Measurements from ENCODE around the gene DPM2. TPM values are rescaled to one million over a fixed set of nuclear protein-coding genes. Genes with fewer than 3 reads are reported as not detected.

The DPM2 gene
- total RNA-seq, 2 donors from 2014 or later: 22.8 to 23.6 TPM

DNA sequence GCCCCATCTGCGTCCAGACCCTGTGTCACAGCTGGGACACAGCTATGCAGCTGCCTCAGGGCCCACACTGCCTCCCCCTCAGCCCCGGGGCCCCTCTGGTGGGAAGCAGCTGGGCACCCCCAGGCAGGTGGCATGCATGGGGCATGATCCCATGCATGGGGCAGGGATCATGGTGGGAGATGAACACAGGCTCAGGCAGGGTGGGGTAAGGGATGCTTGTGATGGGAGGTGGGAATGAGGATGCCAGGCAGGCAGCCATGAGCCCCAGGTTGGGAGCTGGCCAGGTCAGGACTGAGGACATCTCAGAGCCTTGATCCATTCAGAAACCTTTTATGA lies 23.5 kb upstream of the DPM2 start:
- intact Hi-C loops (cut with DNase I): loop anchor here in 1 of 2 donors (10.0 kb wide), 1 partner anchor 144 kb away; no protein-coding TSS in a partner anchor
- no peak for DNase-seq (ENCODE audit: low spot score)

DNA sequence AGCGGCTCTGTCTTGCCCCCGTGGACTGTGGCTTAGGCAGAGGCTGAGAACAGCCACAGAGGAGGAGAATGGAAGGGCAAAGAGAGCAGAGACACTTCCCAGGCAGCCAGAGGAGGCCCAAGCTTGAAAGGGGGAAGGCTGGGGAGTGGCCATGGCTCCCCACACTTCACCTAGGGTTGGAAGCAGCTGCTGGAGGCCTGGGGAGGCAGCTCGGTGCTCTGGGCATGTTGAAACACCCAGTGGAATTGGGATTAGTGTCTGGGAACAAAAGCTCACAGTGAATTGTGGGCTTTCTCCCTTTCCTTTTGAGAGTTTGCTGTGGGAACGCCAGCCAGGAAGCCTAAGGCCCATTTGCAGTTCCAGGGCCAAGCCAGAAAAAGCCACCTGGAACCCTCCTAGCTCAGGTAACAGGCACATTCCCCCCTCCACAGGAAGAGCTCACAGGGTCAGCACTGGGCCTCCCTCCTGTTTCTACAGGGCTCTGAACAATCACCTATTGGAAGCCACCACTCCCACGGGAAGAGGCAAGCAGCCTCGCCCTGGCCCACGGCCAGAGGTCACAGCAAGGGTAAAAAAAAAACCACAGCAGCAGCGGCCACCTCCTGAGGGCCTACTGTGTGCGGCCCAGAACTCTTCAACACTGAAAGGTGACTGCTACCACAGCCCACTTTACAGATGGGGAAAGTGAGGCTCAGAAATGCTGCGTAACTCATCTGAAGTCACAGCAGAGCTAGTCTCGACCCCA lies 22.9 kb upstream of the DPM2 start:
- DNase-seq (ENCODE audit: low spot score): no peak
- intact Hi-C loops (cut with DNase I): loop anchor here in 1 of 2 donors (10.0 kb wide), 1 partner anchor 144 kb away; no protein-coding TSS in a partner anchor

DNA sequence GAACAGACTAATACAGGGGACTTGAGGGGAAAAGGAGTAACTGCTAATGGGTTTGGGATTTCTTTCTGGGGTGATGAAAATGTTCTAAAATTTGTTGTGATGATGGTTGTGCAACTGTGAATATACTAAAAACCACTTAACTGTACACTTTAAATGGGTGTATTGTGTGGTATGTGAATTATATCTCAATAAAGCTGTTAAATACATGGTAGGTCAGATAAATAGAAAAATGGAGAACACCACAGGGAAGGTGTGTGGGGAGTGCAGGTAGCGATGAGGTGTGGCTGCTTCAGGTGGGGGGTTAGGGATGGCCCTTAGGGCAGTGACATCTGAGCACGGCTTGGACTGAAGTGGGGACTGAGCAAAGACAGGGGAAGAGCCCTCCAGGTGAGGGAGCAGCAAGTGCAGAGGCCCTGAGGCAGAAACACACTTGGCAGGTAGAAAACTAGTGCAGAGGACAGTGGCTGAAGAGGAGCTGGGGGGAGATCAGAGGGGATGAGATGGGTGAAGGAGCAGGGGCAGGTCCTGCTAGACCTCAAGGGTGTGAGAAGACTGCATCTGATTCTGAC lies 22.3 kb upstream of the DPM2 start:
- intact Hi-C loops (cut with DNase I): loop anchor here in 1 of 2 donors (10.0 kb wide), 1 partner anchor 145 kb away; no protein-coding TSS in a partner anchor
- no peak for DNase-seq (ENCODE audit: low spot score)

DNA sequence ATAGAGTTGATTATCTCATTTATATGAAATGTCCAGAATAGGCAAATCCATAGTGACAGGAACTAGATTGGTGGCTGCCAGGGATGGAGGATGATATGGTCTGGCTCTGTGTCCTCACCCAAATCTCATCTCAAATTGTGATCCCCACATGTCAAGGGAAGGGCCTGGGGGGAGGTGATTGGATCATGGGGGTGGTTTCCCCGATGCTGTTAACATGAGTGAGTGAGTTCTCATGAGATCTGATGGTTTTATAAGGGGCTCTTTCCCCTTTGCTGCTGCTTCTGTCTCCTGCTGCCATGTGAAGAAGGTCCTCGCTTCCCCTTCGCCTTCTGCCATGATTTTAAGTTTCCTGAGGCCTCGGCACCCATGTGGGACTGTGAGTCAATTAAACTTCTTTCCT lies 21.7 kb upstream of the DPM2 start:
- intact Hi-C loops (cut with DNase I): no loop called here
- DNase-seq (ENCODE audit: low spot score): no peak

GRCh38 chr9:127958728-127959127 lies 21.1 kb upstream of the DPM2 start:
- DNase-seq (ENCODE audit: low spot score): no peak
- intact Hi-C loops (cut with DNase I): no loop called here

- DNase-seq (ENCODE audit: low spot score): no peak
- intact Hi-C loops (cut with DNase I): no loop called here
Measured at GRCh38 chr9:127955294-127956015, 17.8 kb upstream of the DPM2 start.

GRCh38 chr9:127954831-127955293 lies 17.2 kb upstream of the DPM2 start:
- intact Hi-C loops (cut with DNase I): no loop called here
- no peak for DNase-seq (ENCODE audit: low spot score)

- no peak for DNase-seq (ENCODE audit: low spot score)
- intact Hi-C loops (cut with DNase I): no loop called here
Measured at GRCh38 chr9:127953768-127954505, 16.3 kb upstream of the DPM2 start.

- no peak for DNase-seq (ENCODE audit: low spot score)
- intact Hi-C loops (cut with DNase I): no loop called here
Measured at GRCh38 chr9:127953154-127953553, 15.5 kb upstream of the DPM2 start.

- intact Hi-C loops (cut with DNase I): no loop called here
- DNase-seq (ENCODE audit: low spot score): no peak
Measured at GRCh38 chr9:127950513-127951289, 13.0 kb upstream of the DPM2 start.

GRCh38 chr9:127949827-127950512 lies 12.3 kb upstream of the DPM2 start:
- intact Hi-C loops (cut with DNase I): loop anchor here in 1 of 2 donors (10.0 kb wide), 1 partner anchor 155 kb away; no protein-coding TSS in a partner anchor
- DNase-seq (ENCODE audit: low spot score): no peak

DNA sequence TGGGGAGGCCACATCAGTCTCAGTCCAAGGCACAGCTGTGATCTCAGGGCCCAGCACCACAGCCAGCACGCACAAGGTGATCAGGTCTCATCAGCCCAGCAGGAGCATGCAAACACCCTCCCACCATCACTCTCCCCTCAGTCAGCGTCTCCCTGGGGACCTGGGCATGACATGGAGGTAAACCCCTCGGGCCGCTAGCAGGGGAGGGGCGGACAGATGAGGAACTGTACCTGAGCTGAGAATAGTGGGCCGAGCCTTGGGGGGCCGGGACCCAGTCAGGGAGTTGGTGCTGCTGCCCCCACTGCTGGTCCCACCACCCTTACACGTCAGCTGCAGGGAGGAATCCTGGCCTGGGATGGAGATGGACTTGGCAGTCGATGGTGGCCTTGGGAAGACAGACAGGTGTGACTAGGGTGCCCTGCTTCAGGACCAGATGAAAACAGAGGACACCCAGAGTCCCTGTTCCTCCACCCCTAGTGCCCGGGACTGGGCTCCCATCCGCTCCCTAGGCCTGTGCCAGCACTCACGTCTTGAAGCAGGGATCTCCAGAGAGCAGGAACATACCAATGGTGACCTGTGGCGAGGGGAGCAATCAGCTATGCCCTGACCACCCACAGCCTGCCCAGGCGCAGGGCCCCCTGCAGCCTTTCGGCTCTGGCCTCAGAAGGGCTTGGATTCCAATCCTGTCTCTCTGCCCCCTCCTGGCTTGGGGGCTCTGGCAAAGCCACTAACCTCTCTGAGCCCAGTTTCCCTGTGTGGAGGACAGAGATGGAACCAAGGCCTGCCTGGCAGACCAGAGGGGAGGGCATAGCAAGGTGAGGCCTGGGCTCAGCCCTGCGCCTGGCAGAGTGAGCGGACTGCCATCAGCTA lies 10.4 kb upstream of the DPM2 start:
- intact Hi-C loops (cut with DNase I): loop anchor here in 1 of 2 donors (10.0 kb wide), 1 partner anchor 157 kb away; no protein-coding TSS in a partner anchor
- DNase-seq (ENCODE audit: low spot score): no peak

DNA sequence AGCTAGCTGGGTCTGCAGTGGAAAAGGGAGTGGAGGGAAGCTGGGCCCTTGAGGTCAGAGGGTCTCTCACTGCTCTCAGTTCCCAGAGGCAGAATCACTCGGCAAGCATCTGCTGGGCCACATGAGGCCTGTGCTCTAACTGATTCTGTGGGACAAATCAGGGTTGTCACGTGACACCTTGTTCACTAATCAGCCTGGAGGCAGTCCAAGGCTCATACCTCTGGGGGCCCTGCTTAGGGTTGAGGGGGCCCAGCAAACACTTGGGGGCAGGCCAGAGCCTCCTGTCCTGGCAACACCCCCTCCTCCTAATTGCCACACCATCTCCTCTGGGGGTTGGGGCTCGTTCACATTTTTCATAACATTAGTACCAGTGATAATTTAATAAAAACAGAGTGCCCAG lies 9.1 kb upstream of the DPM2 start:
- no peak for DNase-seq (ENCODE audit: low spot score)
- intact Hi-C loops (cut with DNase I): loop anchor here in 1 of 2 donors (10.0 kb wide), 1 partner anchor 158 kb away; no protein-coding TSS in a partner anchor

DNA sequence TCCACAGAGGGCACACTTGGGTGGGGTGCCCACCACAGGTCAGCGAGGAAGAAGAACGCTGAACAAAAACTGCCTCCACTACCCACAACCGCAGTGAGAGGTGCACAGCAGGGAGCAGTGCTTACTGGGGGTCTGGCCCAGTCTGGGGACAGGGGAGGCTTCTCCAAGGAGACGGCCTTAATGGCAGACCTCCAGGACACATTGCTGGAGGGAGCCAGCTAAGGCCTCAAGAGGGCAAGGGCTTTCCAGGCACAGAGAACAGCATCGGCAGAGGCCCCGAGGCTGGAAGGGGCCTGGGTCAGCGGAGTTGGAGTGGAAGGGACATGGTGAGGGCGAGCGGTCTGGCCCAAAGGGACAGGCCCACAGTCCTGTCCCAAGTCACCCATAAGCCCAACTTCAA lies 8.3 kb upstream of the DPM2 start:
- intact Hi-C loops (cut with DNase I): loop anchor here in 1 of 2 donors (10.0 kb wide), 1 partner anchor 159 kb away; no protein-coding TSS in a partner anchor
- DNase-seq (ENCODE audit: low spot score): no peak

GRCh38 chr9:127945338-127945737 lies 7.7 kb upstream of the DPM2 start:
- DNase-seq (ENCODE audit: low spot score): no peak
- intact Hi-C loops (cut with DNase I): loop anchor here in 1 of 2 donors (10.0 kb wide), 1 partner anchor 159 kb away; no protein-coding TSS in a partner anchor

DNA sequence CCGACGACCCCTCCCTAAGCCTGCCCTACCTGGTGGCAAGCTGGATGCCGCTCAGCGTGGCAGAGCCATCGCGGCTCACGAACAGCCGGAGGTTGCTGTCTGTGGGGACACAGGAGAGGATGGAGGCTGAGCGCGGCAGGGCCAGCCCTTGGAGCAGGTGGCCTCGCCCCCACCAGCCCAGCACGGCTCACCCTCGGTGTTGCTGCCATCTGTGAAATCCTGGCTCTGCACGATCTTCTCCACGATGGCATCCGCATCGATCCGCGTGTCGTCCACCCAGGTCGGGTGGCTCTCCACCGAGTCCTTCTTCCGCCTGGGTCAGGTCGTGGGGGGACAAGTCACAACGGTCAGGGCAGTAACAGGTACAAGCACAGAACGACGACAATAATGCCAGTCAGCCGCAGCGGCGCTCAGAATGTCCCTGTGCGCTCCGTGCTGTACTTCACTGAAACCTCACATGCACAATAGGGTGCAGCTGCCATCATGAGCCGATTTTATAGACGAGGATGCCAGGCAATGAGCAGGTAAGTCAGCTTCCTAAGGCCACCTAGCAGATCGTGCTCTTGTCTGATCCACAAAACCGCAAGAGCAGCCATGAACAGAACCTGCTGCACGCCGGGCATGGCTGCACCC lies 7.0 kb upstream of the DPM2 start:
- DNase-seq (ENCODE audit: low spot score): no peak
- intact Hi-C loops (cut with DNase I): loop anchor here (5.0 to 10.0 kb wide), 4 partner anchors 38 to 173 kb away; partner anchors contain the start of gene EEIG1 (in 1 of the 2)
